SK-N-MC (cell line): ENCODE measurements around the gene BRD3OS.

Experiments used
- EZH2 ChIP-seq: fragments of 200-600 bp; sonication (generic); IDR thresholded peaks from one replicate; pipeline ENCODE4 v1.6.1; 2017; ENCODE audit warnings: antibody characterized with exemption
- POLR2AphosphoS5 ChIP-seq: IDR thresholded peaks from 2 replicates; pipeline ENCODE4 v1.6.1; 2012; ENCODE audit warnings: mild to moderate bottlenecking, low read depth, low read length, borderline replicate concordance

- TF ChIP-seq POLR2AphosphoS5 (no peak), EZH2 (no peak)
Observed at GRCh38 chr9:133980864-133981588, 44.3 kb upstream of the BRD3OS start.
